KMS-11 (cell line): Measurements from ENCODE around the gene ZNF770.
"Not testable (repeated sequence)": the region's sequence is repeated elsewhere in the genome, so short reads cannot be mapped to it uniquely, and the experiment has no call there.

Experiments
- H2AFZ ChIP-seq: fragments of 200-600 bp; sonication (generic); 2 replicates; pipeline ENCODE4 v1.6.1; 2016; ENCODE audit warnings: antibody characterized with exemption, mixed run types, low read depth
- H3K27ac ChIP-seq: fragments of 200-600 bp; sonication (generic); 2 replicates; pipeline ENCODE4 v1.6.1; 2016; ENCODE audit warnings: mild to moderate bottlenecking, mixed run types
- H3K27me3 ChIP-seq: fragments of 200-600 bp; sonication (generic); 2 replicates; pipeline ENCODE4 v1.6.1; 2017; ENCODE audit warnings: mild to moderate bottlenecking, low read depth, mixed run types, moderate library complexity; ENCODE audit not compliant: insufficient read depth
- H3K36me3 ChIP-seq: fragments of 200-600 bp; sonication (generic); 2 replicates; pipeline ENCODE4 v1.6.1; 2017; ENCODE audit warnings: mild to moderate bottlenecking, mixed run types; ENCODE audit not compliant: insufficient read depth
- H3K4me1 ChIP-seq: fragments of 200-600 bp; sonication (generic); 2 replicates; pipeline ENCODE4 v1.6.1; 2016; ENCODE audit warnings: mild to moderate bottlenecking, low read depth, mixed run types; ENCODE audit not compliant: poor library complexity, severe bottlenecking
- H3K4me2 ChIP-seq: fragments of 200-600 bp; sonication (generic); 2 replicates; pipeline ENCODE4 v1.7.0; 2016; ENCODE audit warnings: mild to moderate bottlenecking, mixed run types
- H3K4me3 ChIP-seq: fragments of 200-600 bp; sonication (generic); IDR thresholded peaks from 2 replicates; pipeline ENCODE4 v1.6.1; 2017; ENCODE audit warnings: low read depth, low read length, mixed read lengths; ENCODE audit not compliant: insufficient read depth
- H3K79me2 ChIP-seq: fragments of 200-600 bp; sonication (generic); 2 replicates; pipeline ENCODE4 v1.6.1; 2016; ENCODE audit warnings: low read depth, mixed run types; ENCODE audit not compliant: insufficient read depth
- H3K9ac ChIP-seq: fragments of 200-600 bp; sonication (generic); 2 replicates; pipeline ENCODE4 v1.6.1; 2016; ENCODE audit warnings: mild to moderate bottlenecking, mixed run types
- H4K20me1 ChIP-seq: fragments of 200-600 bp; sonication (generic); 2 replicates; pipeline ENCODE4 v1.6.1; 2016; ENCODE audit warnings: mild to moderate bottlenecking, mixed run types; ENCODE audit not compliant: insufficient read depth
- TF ChIP-seq, protein P1 (sequence below): fragments of 200-600 bp; sonication (generic); conservative IDR thresholded peaks from 2 replicates; pipeline ENCODE4 v1.6.1; 2017; ENCODE audit warnings: low read depth, mild to moderate bottlenecking, antibody characterized with exemption, low read length, moderate library complexity, mixed read lengths

The ZNF770 gene

GRCh38 chr15:34942363-34942762 is 45.7 kb downstream of the ZNF770 start:
- H3K4me1 ChIP-seq = no peaks in the 10 kb centered on the region
- H3K4me3 ChIP-seq = no peak overlapping the region
- no peaks in the 10 kb centered on the region for H3K27me3 ChIP-seq
- H3K4me2 ChIP-seq = no peak overlapping the region
- TF ChIP-seq, protein P1, sequence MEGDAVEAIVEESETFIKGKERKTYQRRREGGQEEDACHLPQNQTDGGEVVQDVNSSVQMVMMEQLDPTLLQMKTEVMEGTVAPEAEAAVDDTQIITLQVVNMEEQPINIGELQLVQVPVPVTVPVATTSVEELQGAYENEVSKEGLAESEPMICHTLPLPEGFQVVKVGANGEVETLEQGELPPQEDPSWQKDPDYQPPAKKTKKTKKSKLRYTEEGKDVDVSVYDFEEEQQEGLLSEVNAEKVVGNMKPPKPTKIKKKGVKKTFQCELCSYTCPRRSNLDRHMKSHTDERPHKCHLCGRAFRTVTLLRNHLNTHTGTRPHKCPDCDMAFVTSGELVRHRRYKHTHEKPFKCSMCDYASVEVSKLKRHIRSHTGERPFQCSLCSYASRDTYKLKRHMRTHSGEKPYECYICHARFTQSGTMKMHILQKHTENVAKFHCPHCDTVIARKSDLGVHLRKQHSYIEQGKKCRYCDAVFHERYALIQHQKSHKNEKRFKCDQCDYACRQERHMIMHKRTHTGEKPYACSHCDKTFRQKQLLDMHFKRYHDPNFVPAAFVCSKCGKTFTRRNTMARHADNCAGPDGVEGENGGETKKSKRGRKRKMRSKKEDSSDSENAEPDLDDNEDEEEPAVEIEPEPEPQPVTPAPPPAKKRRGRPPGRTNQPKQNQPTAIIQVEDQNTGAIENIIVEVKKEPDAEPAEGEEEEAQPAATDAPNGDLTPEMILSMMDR = no peak
- no peaks in the 10 kb centered on the region for H3K79me2 ChIP-seq
- H3K36me3 ChIP-seq = no peaks in the 10 kb centered on the region
- no peak overlapping the region for H3K9ac ChIP-seq
- no peaks in the 10 kb centered on the region for H4K20me1 ChIP-seq
- H2AFZ ChIP-seq = no peak overlapping the region
- H3K27ac ChIP-seq = no peak overlapping the region

GRCh38 chr15:34941831-34942230 is 46.3 kb downstream of the ZNF770 start:
- no peak overlapping the region for H3K4me3 ChIP-seq
- no peaks in the 10 kb centered on the region for H3K4me1 ChIP-seq
- H3K36me3 ChIP-seq = no peaks in the 10 kb centered on the region
- TF ChIP-seq, protein P1 = no peak
- H3K4me2 ChIP-seq = no peak overlapping the region
- H3K9ac ChIP-seq = no peak overlapping the region
- H3K27me3 ChIP-seq = no peaks in the 10 kb centered on the region
- H3K79me2 ChIP-seq = no peaks in the 10 kb centered on the region
- H2AFZ ChIP-seq = no peak overlapping the region
- no peak overlapping the region for H3K27ac ChIP-seq
- no peaks in the 10 kb centered on the region for H4K20me1 ChIP-seq

DNA sequence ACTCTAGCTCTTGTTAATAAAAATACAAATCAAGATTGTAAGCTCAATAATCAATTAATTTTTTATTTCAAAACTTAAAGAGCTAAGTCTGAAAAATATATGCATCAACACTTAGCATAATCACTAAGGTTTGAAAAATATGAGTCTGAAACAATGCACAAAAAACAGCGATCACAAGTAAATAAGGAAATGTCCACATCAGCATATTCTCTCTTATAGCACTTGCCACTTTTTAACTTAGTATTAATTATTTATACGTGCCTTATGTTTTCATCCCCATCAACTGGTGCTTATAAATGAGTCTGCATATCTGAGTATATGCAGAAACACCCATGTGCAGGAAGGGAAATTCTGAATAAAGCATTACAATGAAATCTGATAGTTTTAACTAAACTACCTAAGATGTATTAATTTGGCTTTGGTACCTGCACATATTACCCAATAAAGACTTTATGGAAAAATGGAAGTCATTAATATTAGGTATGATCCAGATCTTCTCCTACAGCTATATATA is 46.8 kb downstream of the ZNF770 start:
- H3K4me2 ChIP-seq = no peak overlapping the region
- no peaks in the 10 kb centered on the region for H3K4me1 ChIP-seq
- no peaks in the 10 kb centered on the region for H3K79me2 ChIP-seq
- H2AFZ ChIP-seq = no peak overlapping the region
- no peak overlapping the region for H3K9ac ChIP-seq
- H3K36me3 ChIP-seq = no peaks in the 10 kb centered on the region
- no peaks in the 10 kb centered on the region for H3K27me3 ChIP-seq
- TF ChIP-seq, protein P1 = no peak
- H3K27ac ChIP-seq = no peak overlapping the region
- H3K4me3 ChIP-seq = no peak overlapping the region
- no peaks in the 10 kb centered on the region for H4K20me1 ChIP-seq

GRCh38 chr15:34933432-34933975 is 54.6 kb downstream of the ZNF770 start:
- H3K27me3 ChIP-seq = no peaks in the 10 kb centered on the region
- no peaks in the 10 kb centered on the region for H3K79me2 ChIP-seq
- H4K20me1 ChIP-seq = no peaks in the 10 kb centered on the region
- H3K27ac ChIP-seq = no peak overlapping the region
- H3K9ac ChIP-seq = no peak overlapping the region
- TF ChIP-seq, protein P1 = no peak
- no peaks in the 10 kb centered on the region; the same call in 1 of the 2 replicates for H3K36me3 ChIP-seq
- no peak overlapping the region for H3K4me2 ChIP-seq
- no peaks in the 10 kb centered on the region for H3K4me1 ChIP-seq
- H3K4me3 ChIP-seq = no peak overlapping the region
- H2AFZ ChIP-seq = no peak overlapping the region

DNA sequence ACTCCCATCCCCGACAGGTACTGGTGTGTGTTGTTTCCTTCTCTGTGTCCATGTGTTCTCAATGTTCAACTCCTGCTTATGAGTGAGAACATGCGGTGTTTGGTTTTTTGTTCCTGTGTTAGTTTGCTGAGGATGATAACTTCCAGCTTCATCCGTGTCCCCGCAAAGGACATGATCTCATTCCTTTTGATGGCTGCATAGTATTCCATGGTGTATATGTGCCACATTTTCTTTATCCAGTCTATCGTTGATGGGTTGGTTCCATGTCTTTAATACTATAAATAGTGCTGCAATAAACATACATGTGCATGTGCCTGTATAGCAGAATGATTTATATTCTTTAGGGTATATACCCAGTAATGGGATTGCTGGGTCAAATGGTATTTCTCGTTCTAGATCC is 59.7 kb downstream of the ZNF770 start:
- not testable (repeated sequence) for H3K36me3 ChIP-seq, H3K27ac ChIP-seq, H3K79me2 ChIP-seq, H3K4me3 ChIP-seq, H3K9ac ChIP-seq, H2AFZ ChIP-seq, H3K4me1 ChIP-seq, H3K4me2 ChIP-seq, H4K20me1 ChIP-seq, H3K27me3 ChIP-seq
